ENCODE data around the gene STAM.

GRCh38 chr10:17756557-17757217, 112.7 kb downstream of the STAM start:
- TF ChIP-seq CTCF (IDR thresholded peaks at IDR 0.05) = no peak
- TF ChIP-seq EP300 (IDR thresholded peaks at IDR 0.05) = no peak

All from ovary (tissue), 3 donors.